Thoracic aorta (tissue), 2 donors: Measurements from ENCODE around the gene GMDS. TPM values are rescaled to one million over a fixed set of nuclear protein-coding genes. Genes with fewer than 3 reads are reported as not detected.

Source experiments
- ATAC-seq: fragments of 150-250 bp; one replicate; pipeline ENCODE4 v1.8.0; 2017; ENCODE audit warnings: low read depth; ENCODE audit not compliant: insufficient number of reproducible peaks, low FRiP score
- DNase-seq: peaks from one replicate; pipeline ENCODE4 v3.0.0-alpha.2; 2020; ENCODE audit warnings: low spot score
- H3K27ac ChIP-seq, 2 donors: fragments of 200-600 bp; sonication (generic); 1 replicate in 1 of 2; 2 replicates in 1 of 2; pipeline ENCODE4 v1.5.1; 2016; ENCODE audit warnings: mild to moderate bottlenecking in 2 of 2, moderate library complexity in 2 of 2
- H3K27me3 ChIP-seq: fragments of 200-600 bp; sonication (generic); replicated peaks from 2 replicates; pipeline ENCODE4 v1.6.0; 2016; ENCODE audit warnings: mild to moderate bottlenecking; ENCODE audit not compliant: insufficient read depth
- H3K36me3 ChIP-seq: fragments of 200-600 bp; sonication (generic); one replicate; pipeline ENCODE4 v1.5.1; 2016
- H3K4me1 ChIP-seq, 2 donors: fragments of 200-600 bp; sonication (generic); 1 replicate in 1 of 2; 2 replicates in 1 of 2; pipeline versions ENCODE4 v1.5.1 to v1.6.0; 2016; ENCODE audit warnings: low read depth in 2 of 2, mild to moderate bottlenecking in 1 of 2; ENCODE audit not compliant: control insufficient read depth in 1 of 2
- H3K4me3 ChIP-seq: fragments of 200-600 bp; sonication (generic); 2 replicates; pipeline ENCODE4 v1.5.1; 2016; ENCODE audit warnings: mild to moderate bottlenecking
- H3K9me3 ChIP-seq: fragments of 200-600 bp; sonication (generic); 2 replicates; pipeline ENCODE4 v1.5.1; 2016
- total RNA-seq, 2 donors: library from RNA; depleted of rRNA; stranded (reverse); fragments of >200 nt; gene quantifications; one replicate each; pipeline versions ENCODE4 v1.1.0 to v1.2.3, GENCODE V29; 2016
- TF ChIP-seq, protein P1 (sequence below): fragments of 200-600 bp; sonication (generic); IDR thresholded peaks from one replicate; pipeline ENCODE4 v1.5.1; 2019; ENCODE audit warnings: antibody characterized with exemption

Gene GMDS
- total RNA-seq, 2 donors from 2014 or later = 87.8 to 87.9 TPM

DNA sequence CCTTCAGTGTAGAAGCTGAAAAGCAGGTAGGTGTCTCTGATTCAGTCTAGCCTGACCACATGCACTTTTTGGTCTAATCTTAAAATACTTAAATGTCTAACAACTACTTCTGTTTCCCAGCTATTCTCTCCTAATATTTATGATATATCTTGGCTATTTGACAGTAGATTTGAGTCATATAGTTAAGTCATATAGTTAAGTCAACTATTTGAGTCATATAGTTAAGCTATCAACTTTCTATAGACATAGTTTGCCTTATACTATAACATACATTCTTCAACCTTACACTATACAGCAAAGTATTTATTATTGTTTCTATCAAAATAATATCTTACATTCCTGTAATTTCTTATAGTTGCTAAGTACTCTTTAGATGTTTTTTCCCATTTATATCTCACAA, 110.9 kb downstream of the GMDS start:
- no peak overlapping the region for H3K27ac ChIP-seq
- DNase-seq (no peak), ATAC-seq (no peak)
- TF ChIP-seq, protein P1, sequence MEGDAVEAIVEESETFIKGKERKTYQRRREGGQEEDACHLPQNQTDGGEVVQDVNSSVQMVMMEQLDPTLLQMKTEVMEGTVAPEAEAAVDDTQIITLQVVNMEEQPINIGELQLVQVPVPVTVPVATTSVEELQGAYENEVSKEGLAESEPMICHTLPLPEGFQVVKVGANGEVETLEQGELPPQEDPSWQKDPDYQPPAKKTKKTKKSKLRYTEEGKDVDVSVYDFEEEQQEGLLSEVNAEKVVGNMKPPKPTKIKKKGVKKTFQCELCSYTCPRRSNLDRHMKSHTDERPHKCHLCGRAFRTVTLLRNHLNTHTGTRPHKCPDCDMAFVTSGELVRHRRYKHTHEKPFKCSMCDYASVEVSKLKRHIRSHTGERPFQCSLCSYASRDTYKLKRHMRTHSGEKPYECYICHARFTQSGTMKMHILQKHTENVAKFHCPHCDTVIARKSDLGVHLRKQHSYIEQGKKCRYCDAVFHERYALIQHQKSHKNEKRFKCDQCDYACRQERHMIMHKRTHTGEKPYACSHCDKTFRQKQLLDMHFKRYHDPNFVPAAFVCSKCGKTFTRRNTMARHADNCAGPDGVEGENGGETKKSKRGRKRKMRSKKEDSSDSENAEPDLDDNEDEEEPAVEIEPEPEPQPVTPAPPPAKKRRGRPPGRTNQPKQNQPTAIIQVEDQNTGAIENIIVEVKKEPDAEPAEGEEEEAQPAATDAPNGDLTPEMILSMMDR = no peak
- no peak overlapping the region for H3K4me3 ChIP-seq
- H3K36me3 ChIP-seq = no peaks in the 10 kb centered on the region
- H3K9me3 ChIP-seq = no peaks in the 10 kb centered on the region
- H3K27me3 ChIP-seq = no peaks in the 10 kb centered on the region
- H3K4me1 ChIP-seq = no peaks in the 10 kb centered on the region

DNA sequence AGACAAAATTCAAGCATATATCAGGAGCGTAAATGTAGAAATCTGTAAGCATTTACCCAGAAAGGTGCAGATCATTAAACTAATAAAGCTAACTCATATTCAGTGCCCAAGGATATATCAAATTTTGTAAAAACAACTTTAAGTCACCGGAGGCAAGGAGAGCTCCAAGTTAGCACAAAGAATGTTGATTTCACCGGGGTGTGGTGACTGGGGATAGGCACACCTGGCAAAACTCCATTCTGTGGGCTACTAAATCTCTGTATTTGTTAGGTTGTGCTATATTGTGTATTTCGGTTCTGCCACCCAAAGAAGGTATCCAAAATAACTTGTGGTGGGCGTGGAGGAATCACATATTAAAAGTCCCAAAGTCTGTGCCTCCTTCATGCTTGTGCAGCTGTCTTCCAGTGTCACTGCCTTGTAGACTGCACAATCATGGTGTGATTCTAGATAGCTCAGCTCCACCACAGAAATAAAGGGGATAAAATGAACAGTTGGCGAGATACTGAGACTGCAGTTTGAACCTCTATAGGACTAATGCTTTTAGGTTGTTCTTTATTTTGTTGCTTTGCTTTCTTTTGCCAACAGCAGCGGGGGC, 111.6 kb downstream of the GMDS start:
- DNase-seq (no peak), ATAC-seq (no peak)
- Histone ChIP-seq H3K36me3 (no peaks in the 10 kb centered on the region), H3K27me3 (no peaks in the 10 kb centered on the region), H3K9me3 (no peaks in the 10 kb centered on the region), H3K4me1 (peaks cover 0 to 6% of the 10 kb centered on the region in 2 donors), H3K4me3 (no peak overlapping the region), H3K27ac (no peak overlapping the region)
- TF ChIP-seq, protein P1 = no peak

DNA sequence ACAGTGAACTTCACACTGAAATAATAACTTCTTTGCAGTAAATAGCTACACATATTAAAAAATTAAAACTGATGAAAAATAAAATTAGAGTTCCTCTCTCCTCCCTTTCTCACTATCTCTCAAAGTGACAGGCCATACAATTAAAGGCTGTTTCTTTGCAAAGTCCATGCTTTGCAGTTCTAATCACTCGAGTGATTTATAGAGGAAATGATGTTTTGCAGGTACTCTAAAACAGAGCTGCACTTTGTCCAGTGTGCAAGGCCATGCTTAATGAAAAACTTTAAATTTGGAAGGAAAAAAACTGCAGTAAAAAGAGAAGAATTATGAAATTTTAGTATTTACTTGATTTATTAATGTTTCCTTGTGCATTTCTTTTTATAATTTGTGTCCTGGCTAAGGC, 112.5 kb downstream of the GMDS start:
- Histone ChIP-seq H3K36me3 (no peaks in the 10 kb centered on the region), H3K27ac (no peak overlapping the region), H3K4me1 (peaks cover 3 to 14% of the 10 kb centered on the region in 2 donors), H3K27me3 (no peaks in the 10 kb centered on the region), H3K9me3 (no peaks in the 10 kb centered on the region), H3K4me3 (no peak overlapping the region)
- TF ChIP-seq, protein P1 = no peak
- ATAC-seq (no peak), DNase-seq (no peak)

DNA sequence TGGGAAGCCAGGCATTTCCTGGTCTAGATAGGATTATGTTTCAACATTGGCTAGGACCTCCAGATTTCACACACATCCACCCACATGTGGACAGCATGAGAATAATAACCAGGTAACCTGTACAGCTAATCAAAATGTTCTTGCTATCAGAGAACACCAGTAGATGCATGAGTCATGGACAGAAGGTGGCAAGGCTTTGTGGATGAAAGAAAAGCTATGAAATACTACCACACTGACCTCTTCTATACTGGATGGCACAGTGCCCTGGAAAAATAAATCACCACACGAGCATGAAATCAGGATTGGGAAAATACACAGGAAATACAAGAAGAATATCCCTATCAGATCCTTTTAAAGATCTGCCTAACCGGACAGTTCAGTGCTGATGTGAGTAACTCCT, 113.0 kb downstream of the GMDS start:
- no peaks in the 10 kb centered on the region for H3K9me3 ChIP-seq

DNA sequence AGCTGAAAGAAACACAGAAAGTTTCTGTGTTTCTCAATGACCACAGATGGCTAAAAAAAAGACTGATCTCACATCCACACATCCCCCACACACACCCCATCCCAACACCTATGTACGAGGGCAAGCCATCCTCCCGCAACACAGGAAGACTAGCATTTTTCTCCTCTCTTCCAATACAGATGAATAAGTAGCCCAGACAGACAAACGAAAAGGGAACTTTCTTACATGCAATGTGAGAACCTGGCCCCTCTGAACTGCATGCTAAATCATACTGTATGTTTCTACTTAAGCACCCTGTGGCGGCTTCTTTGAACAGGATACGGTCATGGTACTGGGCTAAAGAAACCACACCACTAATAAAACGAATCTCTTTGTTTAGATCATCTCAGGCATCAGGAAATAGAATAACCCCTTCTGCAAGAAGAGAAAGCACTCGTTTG, 116.2 kb downstream of the GMDS start:
- H3K27ac ChIP-seq = no peak overlapping the region

More for the DNA sequence above, 113.0 kb downstream of the GMDS start:
- Histone ChIP-seq H3K4me1 (peaks cover 5 to 19% of the 10 kb centered on the region in 2 donors), H3K36me3 (no peaks in the 10 kb centered on the region), H3K4me3 (no peak overlapping the region), H3K27me3 (no peaks in the 10 kb centered on the region), H3K27ac (no peak overlapping the region)
- no peak for DNase-seq
- ATAC-seq = no peak
- TF ChIP-seq, protein P1 = no peak

More for the DNA sequence above, 116.2 kb downstream of the GMDS start:
- Histone ChIP-seq H3K27me3 (no peaks in the 10 kb centered on the region), H3K4me3 (no peak overlapping the region), H3K4me1 (peaks cover 13 to 31% of the 10 kb centered on the region in 2 donors), H3K36me3 (no peaks in the 10 kb centered on the region), H3K9me3 (no peaks in the 10 kb centered on the region)
- DNase-seq = no peak
- TF ChIP-seq, protein P1 = no peak
- no peak for ATAC-seq
